Measurements from ENCODE around the gene BORCS8.

DNA sequence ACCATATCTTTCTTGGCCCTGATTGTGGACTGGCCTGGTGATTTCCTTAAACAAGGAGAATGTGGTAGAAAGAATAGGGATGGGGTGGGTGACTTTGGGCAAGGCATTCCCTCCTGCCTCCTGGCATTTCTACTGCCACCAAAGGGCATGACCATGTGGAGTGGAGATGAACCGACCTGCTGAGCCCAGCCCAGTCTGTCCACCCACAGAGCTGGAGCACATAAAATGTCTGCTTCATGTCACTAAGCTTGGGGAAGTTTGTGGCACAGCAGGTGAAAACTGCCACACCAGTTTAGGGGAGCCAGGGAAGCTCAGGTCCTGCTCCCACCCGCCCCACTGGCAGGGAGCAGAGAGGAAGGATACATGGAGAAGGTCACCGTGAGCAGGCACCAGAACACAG lies 60.0 kb downstream of the BORCS8 start:
- TF ChIP-seq CTCF (IDR thresholded peaks at IDR 0.05) (no peak), POLR2AphosphoS5 (IDR thresholded peaks at IDR 0.05) (no peak), EP300 (IDR thresholded peaks at IDR 0.05) (no peak)

All from gastroesophageal sphincter (tissue), 3 donors.